ENCODE data around the gene VWA5B2.

GRCh38 chr3:184211297-184211696 lies 18.1 kb upstream of the VWA5B2 start:
- TF ChIP-seq CTCF (conservative IDR thresholded peaks at IDR 0.05; ENCODE audit: low read depth in 2 of 2) (no peak), EZH2phosphoT487 (IDR thresholded peaks at IDR 0.05; ENCODE audit: unreplicated experiment) (no peak), POLR2AphosphoS5 (IDR thresholded peaks at IDR 0.05; ENCODE audit: low read depth) (no peak), EZH2 (IDR thresholded peaks at IDR 0.05; ENCODE audit: low read depth, unreplicated experiment) (no peak), CREB1 (CRISPR knock-in tag; IDR thresholded peaks at IDR 0.05; ENCODE audit: low read depth) (no peak), JUNB (IDR thresholded peaks at IDR 0.05; ENCODE audit: unreplicated experiment) (no peak), REST (IDR thresholded peaks at IDR 0.05; ENCODE audit: unreplicated experiment) (no peak)
